GM23338 (cell line): ENCODE results near the gene SMARCC2. TPM values are rescaled to one million over a fixed set of nuclear protein-coding genes. Genes with fewer than 3 reads are reported as not detected.

Experiments
- ATAC-seq: fragments of 200-7000 bp; cut with Tn5 transposase; 3 replicates; pipeline ENCODE4 v1.9.1; 2020
- DNase-seq: peaks from one replicate; pipeline ENCODE4 v3.0.0-alpha.2; 2015; ENCODE audit warnings: low spot score
- H2AFZ ChIP-seq: fragments of 200-600 bp; sonication (generic); 2 replicates; pipeline ENCODE4 v1.8.0; 2016; ENCODE audit warnings: antibody characterized with exemption, mild to moderate bottlenecking, moderate library complexity
- H3F3A ChIP-seq: fragments of 200-600 bp; sonication (generic); replicated peaks from 2 replicates; pipeline ENCODE4 v1.8.0; 2017; ENCODE audit warnings: antibody characterized with exemption, mixed run types, low read depth
- H3K27ac ChIP-seq: fragments of 200-600 bp; sonication (generic); 2 replicates; pipeline ENCODE4 v1.6.1; 2016; ENCODE audit warnings: low read depth
- H3K27me3 ChIP-seq: fragments of 200-600 bp; sonication (generic); 2 replicates; pipeline ENCODE4 v1.8.0; 2016; ENCODE audit warnings: mild to moderate bottlenecking, mixed run types, moderate library complexity; ENCODE audit not compliant: insufficient read depth
- H3K36me3 ChIP-seq: fragments of 200-600 bp; sonication (generic); 2 replicates; pipeline ENCODE4 v1.8.0; 2016; ENCODE audit warnings: mild to moderate bottlenecking; ENCODE audit not compliant: insufficient read depth
- H3K4me1 ChIP-seq: fragments of 200-600 bp; sonication (generic); 2 replicates; pipeline ENCODE4 v1.8.0; 2016; ENCODE audit warnings: mild to moderate bottlenecking, moderate library complexity; ENCODE audit not compliant: insufficient read depth
- H3K4me2 ChIP-seq: fragments of 200-600 bp; sonication (generic); 2 replicates; pipeline ENCODE4 v1.7.1; 2017; ENCODE audit warnings: mixed run types
- H3K4me3 ChIP-seq: fragments of 200-600 bp; sonication (generic); 2 replicates; pipeline ENCODE4 v1.6.1; 2016; ENCODE audit warnings: mixed run types
- H3K79me2 ChIP-seq: fragments of 200-600 bp; sonication (generic); replicated peaks from 2 replicates; pipeline ENCODE4 v1.8.0; 2017; ENCODE audit warnings: mild to moderate bottlenecking; ENCODE audit not compliant: insufficient read depth
- H3K9me2 ChIP-seq: fragments of 200-600 bp; sonication (generic); 2 replicates; pipeline ENCODE4 v1.8.0; 2017; ENCODE audit not compliant: insufficient read depth
- H4K20me1 ChIP-seq: fragments of 200-600 bp; sonication (generic); replicated peaks from 2 replicates; pipeline ENCODE4 v1.8.0; 2017; ENCODE audit warnings: mild to moderate bottlenecking; ENCODE audit not compliant: insufficient read depth
- H3K27ac Mint-ChIP-seq: 2 replicates; pipeline ENCODE4 v1.8.0; 2020; ENCODE audit warnings: inconsistent platforms, mild to moderate bottlenecking, moderate library complexity, mixed read lengths
- H3K27me3 Mint-ChIP-seq: 3 replicates; pipeline ENCODE4 v1.8.0; 2022; ENCODE audit warnings: low read depth, mild to moderate bottlenecking, moderate library complexity, mixed read lengths, inconsistent platforms; ENCODE audit not compliant: insufficient read depth, poor library complexity
- H3K36me3 Mint-ChIP-seq: 3 replicates; pipeline ENCODE4 v1.8.0; 2021; ENCODE audit warnings: low read depth, mild to moderate bottlenecking, inconsistent platforms, moderate library complexity, mixed read lengths
- H3K4me1 Mint-ChIP-seq: 3 replicates; pipeline ENCODE4 v1.8.0; 2020; ENCODE audit warnings: mild to moderate bottlenecking, inconsistent platforms, mixed read lengths
- H3K4me3 Mint-ChIP-seq: 3 replicates; pipeline ENCODE4 v1.8.0; 2021; ENCODE audit warnings: moderate library complexity, mild to moderate bottlenecking, inconsistent platforms, mixed read lengths
- H3K9me3 Mint-ChIP-seq: 3 replicates; pipeline ENCODE4 v1.8.0; 2020; ENCODE audit warnings: moderate library complexity, mild to moderate bottlenecking, inconsistent platforms, mixed read lengths
- CREB1 ChIP-seq: fragments of 250-450 bp; sonication (Bioruptor Pico); IDR thresholded peaks from 2 replicates; pipeline ENCODE4 v1.5.0; 2020; ENCODE audit warnings: low read depth, mild to moderate bottlenecking, moderate library complexity
- CTCF ChIP-seq, 2 experiments: fragments of 200-600 bp in 1 of 2; sonication (generic) in 1 of 2; conservative IDR thresholded peaks; 2 replicates each; pipeline versions ENCODE4 v1.5.1 to v1.6.1; 2016 to 2017; ENCODE audit warnings: antibody characterized with exemption in 2 of 2, low read depth in 2 of 2, mild to moderate bottlenecking in 2 of 2, moderate library complexity in 1 of 2
- ETS1 ChIP-seq: IDR thresholded peaks from 2 replicates; pipeline ENCODE4 v1.6.1; 2016; ENCODE audit warnings: antibody characterized with exemption
- EZH2 ChIP-seq: fragments of 200-600 bp; sonication (generic); IDR thresholded peaks from one replicate; pipeline ENCODE4 v1.8.0; 2017; ENCODE audit warnings: antibody characterized with exemption, mild to moderate bottlenecking, low read depth; ENCODE audit not compliant: unreplicated experiment
- EZH2phosphoT487 ChIP-seq: fragments of 200-600 bp; sonication (generic); IDR thresholded peaks from one replicate; pipeline ENCODE4 v1.8.1; 2018; ENCODE audit warnings: antibody characterized with exemption; ENCODE audit not compliant: unreplicated experiment
- JUNB ChIP-seq: IDR thresholded peaks from one replicate; pipeline ENCODE4 v1.6.1; 2016; ENCODE audit warnings: antibody characterized with exemption; ENCODE audit not compliant: unreplicated experiment
- NANOG ChIP-seq: IDR thresholded peaks from 2 replicates; pipeline ENCODE4 v1.6.1; 2016; ENCODE audit warnings: antibody characterized with exemption, borderline replicate concordance
- POLR2AphosphoS5 ChIP-seq: IDR thresholded peaks from 2 replicates; pipeline ENCODE4 v1.6.1; 2016; ENCODE audit warnings: antibody characterized with exemption, low read depth
- REST ChIP-seq: IDR thresholded peaks from one replicate; pipeline ENCODE4 v1.6.1; 2018; ENCODE audit warnings: antibody characterized with exemption; ENCODE audit not compliant: unreplicated experiment
- STAT1 ChIP-seq: IDR thresholded peaks from one replicate; pipeline ENCODE4 v1.6.1; 2016; ENCODE audit warnings: antibody characterized with exemption; ENCODE audit not compliant: unreplicated experiment
- ZNF114 ChIP-seq: fragments of 250-450 bp; sonication (Bioruptor Pico); IDR thresholded peaks from 2 replicates; pipeline ENCODE4 v1.5.0; 2020; ENCODE audit warnings: mild to moderate bottlenecking, moderate library complexity
- ZNF331 ChIP-seq: fragments of 250-450 bp; sonication (Bioruptor Pico); IDR thresholded peaks from 2 replicates; pipeline ENCODE4 v1.5.0; 2020; ENCODE audit warnings: low read depth, mild to moderate bottlenecking, moderate library complexity
- polyA plus RNA-seq: library from polyadenylated mRNA; unstranded; fragments of >200 nt; fragmentation: Nextera tagmentation; extraction: Ambion mirVana; gene quantifications from 2 replicates; pipeline ENCODE4 v1.2.1, GENCODE V29; 2016
- total RNA-seq: library from RNA; depleted of rRNA; stranded (reverse); fragments of >200 nt; shearing (Covaris generic); gene quantifications from 2 replicates; pipeline ENCODE4 v1.2.3, GENCODE V29; 2014
- TF ChIP-seq, protein P1 (sequence below): fragments of 250-450 bp; sonication (Bioruptor Pico); IDR thresholded peaks from 2 replicates; pipeline ENCODE4 v1.5.0; 2020; ENCODE audit warnings: mild to moderate bottlenecking, moderate library complexity

Gene SMARCC2
- total and polyA plus RNA-seq, 2 experiments from 2014 or later: 40.4 to 68.3 TPM

DNA sequence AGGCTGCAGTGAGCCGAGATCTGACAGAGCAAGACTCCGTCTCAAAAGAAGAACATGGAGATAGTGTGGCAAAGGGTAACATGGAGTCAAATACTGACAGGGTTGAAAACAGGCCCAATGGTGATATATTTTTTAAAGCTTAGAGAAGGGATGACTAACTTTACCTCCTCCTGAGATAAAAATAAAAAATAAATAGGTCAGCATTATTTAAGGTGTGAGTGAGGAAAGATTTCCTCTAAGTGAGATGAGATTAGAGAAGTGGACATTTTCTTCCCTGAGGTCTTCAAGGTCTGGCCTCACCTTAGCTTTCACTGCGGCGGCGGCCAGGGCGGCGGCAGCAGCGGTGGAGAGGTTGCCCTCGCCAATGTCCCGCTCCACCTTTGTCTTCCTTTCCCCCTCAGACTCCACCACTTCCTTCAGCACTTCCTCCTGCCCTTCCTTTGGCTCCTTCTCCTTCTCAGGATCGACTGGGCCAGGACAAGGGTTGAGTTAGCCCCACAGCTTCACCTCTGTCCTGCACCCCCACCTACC is 20.0 kb downstream of the SMARCC2 start:
- no peaks in the 10 kb centered on the region for H3K9me2 ChIP-seq
- peaks cover 28% of the 10 kb centered on the region for H3F3A ChIP-seq
- peaks cover 65% of the 10 kb centered on the region for H3K36me3 ChIP-seq
- peaks cover 7% of the 10 kb centered on the region for H3K27me3 Mint-ChIP-seq
- H3K27ac ChIP-seq: no peak overlapping the region
- peaks cover 93% of the 10 kb centered on the region for H3K36me3 Mint-ChIP-seq
- ATAC-seq (no peak), DNase-seq (no peak)
- H3K4me1 Mint-ChIP-seq: no peaks in the 10 kb centered on the region
- H3K27me3 ChIP-seq: no peaks in the 10 kb centered on the region
- H3K4me1 ChIP-seq: no peaks in the 10 kb centered on the region
- H3K79me2 ChIP-seq: no peaks in the 10 kb centered on the region
- no peak overlapping the region for H3K4me3 ChIP-seq
- no peak overlapping the region for H3K4me3 Mint-ChIP-seq
- H2AFZ ChIP-seq: no peak overlapping the region
- TF ChIP-seq EZH2: no peak
- TF ChIP-seq ETS1: no peak
- no peak for TF ChIP-seq REST
- no peak for TF ChIP-seq ZNF114
- TF ChIP-seq JUNB: no peak
- TF ChIP-seq STAT1: no peak
- TF ChIP-seq CREB1 (CRISPR knock-in tag): no peak
- no peak for TF ChIP-seq NANOG
- TF ChIP-seq POLR2AphosphoS5: no peak
- TF ChIP-seq, protein P1, sequence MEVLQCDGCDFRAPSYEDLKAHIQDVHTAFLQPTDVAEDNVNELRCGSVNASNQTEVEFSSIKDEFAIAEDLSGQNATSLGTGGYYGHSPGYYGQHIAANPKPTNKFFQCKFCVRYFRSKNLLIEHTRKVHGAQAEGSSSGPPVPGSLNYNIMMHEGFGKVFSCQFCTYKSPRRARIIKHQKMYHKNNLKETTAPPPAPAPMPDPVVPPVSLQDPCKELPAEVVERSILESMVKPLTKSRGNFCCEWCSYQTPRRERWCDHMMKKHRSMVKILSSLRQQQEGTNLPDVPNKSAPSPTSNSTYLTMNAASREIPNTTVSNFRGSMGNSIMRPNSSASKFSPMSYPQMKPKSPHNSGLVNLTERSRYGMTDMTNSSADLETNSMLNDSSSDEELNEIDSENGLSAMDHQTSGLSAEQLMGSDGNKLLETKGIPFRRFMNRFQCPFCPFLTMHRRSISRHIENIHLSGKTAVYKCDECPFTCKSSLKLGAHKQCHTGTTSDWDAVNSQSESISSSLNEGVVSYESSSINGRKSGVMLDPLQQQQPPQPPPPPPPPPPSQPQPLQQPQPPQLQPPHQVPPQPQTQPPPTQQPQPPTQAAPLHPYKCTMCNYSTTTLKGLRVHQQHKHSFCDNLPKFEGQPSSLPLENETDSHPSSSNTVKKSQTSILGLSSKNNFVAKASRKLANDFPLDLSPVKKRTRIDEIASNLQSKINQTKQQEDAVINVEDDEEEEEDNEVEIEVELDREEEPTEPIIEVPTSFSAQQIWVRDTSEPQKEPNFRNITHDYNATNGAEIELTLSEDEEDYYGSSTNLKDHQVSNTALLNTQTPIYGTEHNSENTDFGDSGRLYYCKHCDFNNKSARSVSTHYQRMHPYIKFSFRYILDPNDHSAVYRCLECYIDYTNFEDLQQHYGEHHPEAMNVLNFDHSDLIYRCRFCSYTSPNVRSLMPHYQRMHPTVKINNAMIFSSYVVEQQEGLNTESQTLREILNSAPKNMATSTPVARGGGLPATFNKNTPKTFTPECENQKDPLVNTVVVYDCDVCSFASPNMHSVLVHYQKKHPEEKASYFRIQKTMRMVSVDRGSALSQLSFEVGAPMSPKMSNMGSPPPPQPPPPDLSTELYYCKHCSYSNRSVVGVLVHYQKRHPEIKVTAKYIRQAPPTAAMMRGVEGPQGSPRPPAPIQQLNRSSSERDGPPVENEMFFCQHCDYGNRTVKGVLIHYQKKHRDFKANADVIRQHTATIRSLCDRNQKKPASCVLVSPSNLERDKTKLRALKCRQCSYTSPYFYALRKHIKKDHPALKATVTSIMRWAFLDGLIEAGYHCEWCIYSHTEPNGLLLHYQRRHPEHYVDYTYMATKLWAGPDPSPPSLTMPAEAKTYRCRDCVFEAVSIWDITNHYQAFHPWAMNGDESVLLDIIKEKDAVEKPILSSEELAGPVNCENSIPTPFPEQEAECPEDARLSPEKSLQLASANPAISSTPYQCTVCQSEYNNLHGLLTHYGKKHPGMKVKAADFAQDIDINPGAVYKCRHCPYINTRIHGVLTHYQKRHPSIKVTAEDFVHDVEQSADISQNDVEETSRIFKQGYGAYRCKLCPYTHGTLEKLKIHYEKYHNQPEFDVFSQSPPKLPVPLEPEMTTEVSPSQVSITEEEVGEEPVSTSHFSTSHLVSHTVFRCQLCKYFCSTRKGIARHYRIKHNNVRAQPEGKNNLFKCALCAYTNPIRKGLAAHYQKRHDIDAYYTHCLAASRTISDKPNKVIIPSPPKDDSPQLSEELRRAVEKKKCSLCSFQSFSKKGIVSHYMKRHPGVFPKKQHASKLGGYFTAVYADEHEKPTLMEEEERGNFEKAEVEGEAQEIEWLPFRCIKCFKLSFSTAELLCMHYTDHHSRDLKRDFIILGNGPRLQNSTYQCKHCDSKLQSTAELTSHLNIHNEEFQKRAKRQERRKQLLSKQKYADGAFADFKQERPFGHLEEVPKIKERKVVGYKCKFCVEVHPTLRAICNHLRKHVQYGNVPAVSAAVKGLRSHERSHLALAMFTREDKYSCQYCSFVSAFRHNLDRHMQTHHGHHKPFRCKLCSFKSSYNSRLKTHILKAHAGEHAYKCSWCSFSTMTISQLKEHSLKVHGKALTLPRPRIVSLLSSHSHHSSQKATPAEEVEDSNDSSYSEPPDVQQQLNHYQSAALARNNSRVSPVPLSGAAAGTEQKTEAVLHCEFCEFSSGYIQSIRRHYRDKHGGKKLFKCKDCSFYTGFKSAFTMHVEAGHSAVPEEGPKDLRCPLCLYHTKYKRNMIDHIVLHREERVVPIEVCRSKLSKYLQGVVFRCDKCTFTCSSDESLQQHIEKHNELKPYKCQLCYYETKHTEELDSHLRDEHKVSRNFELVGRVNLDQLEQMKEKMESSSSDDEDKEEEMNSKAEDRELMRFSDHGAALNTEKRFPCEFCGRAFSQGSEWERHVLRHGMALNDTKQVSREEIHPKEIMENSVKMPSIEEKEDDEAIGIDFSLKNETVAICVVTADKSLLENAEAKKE (CRISPR knock-in tag): no peak
- TF ChIP-seq EZH2phosphoT487: no peak
- no peak for TF ChIP-seq ZNF331 (CRISPR knock-in tag)
- TF ChIP-seq CTCF (conservative IDR thresholded peaks at IDR 0.05; ENCODE audit: low read depth in 2 of 2): no peak
- no peaks in the 10 kb centered on the region for H3K9me3 Mint-ChIP-seq
- 0 out of 2 replicates have a peak, but pooled peaks cover 8% of the 10 kb centered on the region for H4K20me1 ChIP-seq
- H3K4me2 ChIP-seq: no peak overlapping the region
- H3K27ac Mint-ChIP-seq: no peak overlapping the region; the same call in 1 of the 2 replicates
